Measurements from ENCODE around the gene ATXN7L1. TPM values are rescaled to one million over a fixed set of nuclear protein-coding genes. Genes with fewer than 3 reads are reported as not detected.

Gene ATXN7L1
- total RNA-seq, 1 donor from 2014 or later = 12.9 TPM

DNA sequence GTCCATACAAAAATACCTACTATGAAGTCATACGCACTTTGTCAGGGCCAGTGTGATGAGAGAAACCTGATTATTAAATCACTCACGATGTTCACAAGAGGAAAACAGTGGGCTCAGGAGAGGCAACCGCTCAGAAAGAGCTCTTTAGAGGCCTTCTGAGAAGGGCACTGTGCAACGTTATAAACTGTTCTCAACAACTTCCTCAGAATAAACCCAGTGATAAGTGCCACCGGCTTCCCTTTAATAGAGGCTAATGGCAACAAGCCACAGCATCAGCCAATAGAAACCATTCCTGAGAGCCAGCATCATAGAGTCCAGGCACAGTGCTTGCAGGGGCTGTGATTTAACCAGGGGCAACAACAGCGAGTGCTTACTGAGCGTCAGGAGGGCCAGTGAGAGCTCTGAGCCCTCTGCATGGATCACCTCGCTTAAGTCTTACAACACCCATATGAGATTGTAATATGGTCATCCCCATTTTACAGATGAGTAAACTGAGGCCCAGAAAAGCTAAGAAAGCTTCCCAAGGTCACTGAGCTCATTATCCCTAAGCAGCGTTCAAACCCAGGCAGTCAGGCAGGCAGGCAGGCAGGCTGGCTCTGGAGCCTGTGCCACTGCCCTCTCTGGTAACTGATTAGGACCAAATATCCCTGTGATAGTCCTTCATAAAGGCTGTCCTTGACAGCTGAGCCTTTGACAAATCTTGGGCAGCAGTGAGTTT, 30.9 kb upstream of the ATXN7L1 start:
- H3K4me3 ChIP-seq = no peak overlapping the region
- H3K9me3 ChIP-seq = no peaks in the 10 kb centered on the region
- H3K4me1 ChIP-seq = no peaks in the 10 kb centered on the region
- DNase-seq = no peak
- TF ChIP-seq, protein P1, sequence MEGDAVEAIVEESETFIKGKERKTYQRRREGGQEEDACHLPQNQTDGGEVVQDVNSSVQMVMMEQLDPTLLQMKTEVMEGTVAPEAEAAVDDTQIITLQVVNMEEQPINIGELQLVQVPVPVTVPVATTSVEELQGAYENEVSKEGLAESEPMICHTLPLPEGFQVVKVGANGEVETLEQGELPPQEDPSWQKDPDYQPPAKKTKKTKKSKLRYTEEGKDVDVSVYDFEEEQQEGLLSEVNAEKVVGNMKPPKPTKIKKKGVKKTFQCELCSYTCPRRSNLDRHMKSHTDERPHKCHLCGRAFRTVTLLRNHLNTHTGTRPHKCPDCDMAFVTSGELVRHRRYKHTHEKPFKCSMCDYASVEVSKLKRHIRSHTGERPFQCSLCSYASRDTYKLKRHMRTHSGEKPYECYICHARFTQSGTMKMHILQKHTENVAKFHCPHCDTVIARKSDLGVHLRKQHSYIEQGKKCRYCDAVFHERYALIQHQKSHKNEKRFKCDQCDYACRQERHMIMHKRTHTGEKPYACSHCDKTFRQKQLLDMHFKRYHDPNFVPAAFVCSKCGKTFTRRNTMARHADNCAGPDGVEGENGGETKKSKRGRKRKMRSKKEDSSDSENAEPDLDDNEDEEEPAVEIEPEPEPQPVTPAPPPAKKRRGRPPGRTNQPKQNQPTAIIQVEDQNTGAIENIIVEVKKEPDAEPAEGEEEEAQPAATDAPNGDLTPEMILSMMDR (IDR thresholded peaks at IDR 0.05) = no peak
- H3K27ac ChIP-seq = no peak overlapping the region
- no peak for ATAC-seq
- H3K36me3 ChIP-seq = no peaks in the 10 kb centered on the region
- intact Hi-C loops (cut with DNase I) = no loop called here
- no peaks in the 10 kb centered on the region for H3K27me3 ChIP-seq

DNA sequence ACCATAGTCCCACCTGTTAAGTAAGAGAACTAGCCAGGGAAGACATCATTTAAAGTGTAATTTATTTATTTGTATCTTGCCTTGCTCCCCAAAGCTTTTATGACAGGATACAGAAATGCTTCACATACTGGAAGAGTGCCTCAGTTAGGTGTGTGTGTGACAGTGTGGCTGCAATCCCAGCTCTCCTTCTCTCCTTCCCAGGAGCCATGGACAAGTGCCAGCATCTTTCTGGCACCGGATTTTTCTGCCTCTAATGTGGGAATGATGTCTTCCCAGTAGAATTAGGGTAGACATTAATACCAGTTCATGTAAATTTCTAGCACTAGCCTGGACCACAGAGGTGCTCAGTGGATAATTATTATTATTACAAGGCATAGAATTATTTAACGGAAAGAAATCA, 30.3 kb upstream of the ATXN7L1 start:
- ATAC-seq (no peak), DNase-seq (no peak)
- H3K4me3 ChIP-seq = no peak overlapping the region
- TF ChIP-seq, protein P1 (IDR thresholded peaks at IDR 0.05) = no peak
- no peak overlapping the region for H3K27ac ChIP-seq
- H3K4me1 ChIP-seq = no peaks in the 10 kb centered on the region
- H3K36me3 ChIP-seq = no peaks in the 10 kb centered on the region
- H3K27me3 ChIP-seq = no peaks in the 10 kb centered on the region
- no peaks in the 10 kb centered on the region for H3K9me3 ChIP-seq
- intact Hi-C loops (cut with DNase I) = no loop called here

DNA sequence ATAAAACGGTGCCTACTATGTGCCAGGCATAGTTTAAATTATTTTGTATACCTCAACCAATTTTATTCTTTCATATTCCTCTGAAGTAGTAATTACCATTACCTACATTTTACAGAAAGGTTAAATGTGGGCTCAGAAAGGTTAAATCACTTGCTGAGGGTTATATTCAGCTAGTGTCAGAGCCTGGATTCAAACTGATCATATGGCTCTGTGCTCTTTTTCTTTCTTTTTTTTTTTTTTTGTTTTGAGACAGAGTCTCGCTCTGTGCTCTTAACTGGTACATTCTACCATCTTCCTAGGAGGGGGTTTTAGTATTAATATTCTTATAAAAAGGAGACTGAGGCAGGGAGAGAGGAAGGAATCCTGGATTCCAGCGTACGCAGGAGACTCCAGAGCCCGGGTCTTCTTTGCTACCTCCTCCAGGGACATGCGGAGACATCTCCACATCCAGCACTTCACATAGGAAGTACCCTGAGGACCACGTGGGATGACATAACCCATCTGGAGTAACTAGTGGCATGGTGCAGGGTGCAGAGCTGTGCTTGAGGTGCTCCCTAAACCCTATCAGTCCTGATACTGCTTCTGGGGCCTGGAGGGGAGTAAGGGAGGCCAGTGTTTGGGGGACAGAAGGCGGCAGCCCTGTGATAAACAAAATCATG, 29.6 kb upstream of the ATXN7L1 start:
- Histone ChIP-seq H3K4me1 (no peaks in the 10 kb centered on the region), H3K27me3 (no peaks in the 10 kb centered on the region), H3K9me3 (no peaks in the 10 kb centered on the region), H3K27ac (no peak overlapping the region), H3K36me3 (no peaks in the 10 kb centered on the region), H3K4me3 (no peak overlapping the region)
- TF ChIP-seq, protein P1 (IDR thresholded peaks at IDR 0.05) = no peak
- ATAC-seq (no peak), DNase-seq (no peak)
- intact Hi-C loops (cut with DNase I) = no loop called here

DNA sequence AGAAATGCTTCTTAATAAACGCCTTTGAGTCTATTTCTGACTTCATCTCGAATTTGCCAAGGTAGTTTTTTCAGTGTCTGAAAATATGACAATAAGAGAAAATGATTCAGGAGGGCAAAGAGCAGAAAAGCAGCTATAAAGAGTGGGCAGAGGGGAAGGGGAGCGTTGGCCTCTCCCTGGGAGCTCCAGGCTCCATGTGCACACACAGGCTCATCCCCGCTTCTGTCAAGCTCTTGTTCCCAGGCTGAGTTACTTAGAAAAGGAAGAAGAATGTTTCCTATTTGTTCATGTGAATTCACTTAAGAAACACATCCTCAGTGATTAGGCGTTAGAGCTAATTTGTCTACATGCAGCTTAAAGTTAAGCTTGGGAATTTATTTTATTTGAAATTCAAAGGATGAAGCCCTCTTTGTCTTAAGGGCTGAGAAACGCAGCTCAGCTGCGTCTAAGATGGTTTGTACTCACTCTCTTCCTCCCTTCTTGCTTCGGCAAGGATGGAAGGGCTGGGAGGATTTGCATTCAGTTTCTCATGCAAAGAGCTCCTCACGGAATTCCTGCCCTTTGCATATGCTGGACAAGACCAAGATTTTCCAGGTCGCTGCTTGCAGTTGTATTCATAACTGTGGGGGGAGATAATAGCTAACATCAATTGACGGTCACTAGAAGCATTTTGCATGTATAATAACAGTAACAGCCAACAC, 29.0 kb upstream of the ATXN7L1 start:
- intact Hi-C loops (cut with DNase I) = no loop called here
- Histone ChIP-seq H3K36me3 (no peaks in the 10 kb centered on the region), H3K4me3 (no peak overlapping the region), H3K9me3 (no peaks in the 10 kb centered on the region), H3K4me1 (no peaks in the 10 kb centered on the region), H3K27me3 (no peaks in the 10 kb centered on the region), H3K27ac (no peak overlapping the region)
- DNase-seq = no peak
- TF ChIP-seq, protein P1 (IDR thresholded peaks at IDR 0.05) = no peak
- ATAC-seq = no peak

DNA sequence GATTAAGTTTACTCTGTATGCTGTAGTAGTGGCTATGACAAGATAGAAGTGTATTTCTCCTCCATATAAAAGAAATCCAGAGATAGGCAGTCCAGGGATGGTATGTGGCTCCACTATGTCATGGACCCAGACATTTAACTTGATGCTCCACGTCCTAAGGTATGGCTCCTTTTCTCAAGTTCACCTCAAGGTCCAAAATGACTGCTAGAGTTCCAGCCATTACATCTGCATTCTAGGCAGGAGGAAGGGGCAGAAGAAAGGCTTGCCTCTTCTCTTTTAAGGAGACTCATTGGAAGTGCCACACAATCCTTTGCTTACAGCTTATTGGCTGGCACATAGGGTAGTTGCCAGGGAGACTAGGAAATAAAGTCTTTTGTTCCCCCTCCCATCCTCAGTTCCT, 27.7 kb upstream of the ATXN7L1 start:
- H3K27ac ChIP-seq = no peak overlapping the region
- H3K4me3 ChIP-seq = no peak overlapping the region
- H3K4me1 ChIP-seq = no peaks in the 10 kb centered on the region
- H3K9me3 ChIP-seq = no peaks in the 10 kb centered on the region
- DNase-seq (no peak), ATAC-seq (no peak)
- H3K27me3 ChIP-seq = no peaks in the 10 kb centered on the region
- intact Hi-C loops (cut with DNase I) = no loop called here
- no peaks in the 10 kb centered on the region for H3K36me3 ChIP-seq
- TF ChIP-seq, protein P1 (IDR thresholded peaks at IDR 0.05) = no peak

All from upper lobe of right lung (tissue), 1 donor.